Left ventricle myocardium superior (tissue), 1 donor: ENCODE measurements around the gene PLD3. TPM values are rescaled to one million over a fixed set of nuclear protein-coding genes. Genes with fewer than 3 reads are reported as not detected.
A peak's percentile ranks its signal among the peaks of the same experiment; 100 is the strongest.
"Not testable (repeated sequence)": the region's sequence is repeated elsewhere in the genome, so short reads cannot be mapped to it uniquely, and the experiment has no call there.

Experiments used
- ATAC-seq: fragments of 200-7000 bp; cut with Tn5 transposase; one replicate; pipeline ENCODE4 v1.9.1; 2020; ENCODE audit warnings: mild to moderate bottlenecking, moderate library complexity
- DNase-seq: peaks from one replicate; pipeline ENCODE4 v3.0.0-alpha.2; 2020
- intact Hi-C: fragments of 100-400 bp; cut with micrococcal nuclease; formaldehyde crosslinking; loops from one replicate; pipeline ENCODE4 v1.11.0; 2022
- total RNA-seq: library from RNA; stranded (reverse); fragmentation: NEBNext Ultra II Directional; extraction: Animal tissue kit (Norgen Biotek cat#: 25700); gene quantifications from one replicate; pipeline ENCODE4 v1.2.1, GENCODE V29; 2021
- donor health status: DM: no; HTN: yes; CAD: no; lungs with severe emphysema.

The PLD3 gene
- total RNA-seq, 1 donor from 2014 or later = 161 TPM

DNA sequence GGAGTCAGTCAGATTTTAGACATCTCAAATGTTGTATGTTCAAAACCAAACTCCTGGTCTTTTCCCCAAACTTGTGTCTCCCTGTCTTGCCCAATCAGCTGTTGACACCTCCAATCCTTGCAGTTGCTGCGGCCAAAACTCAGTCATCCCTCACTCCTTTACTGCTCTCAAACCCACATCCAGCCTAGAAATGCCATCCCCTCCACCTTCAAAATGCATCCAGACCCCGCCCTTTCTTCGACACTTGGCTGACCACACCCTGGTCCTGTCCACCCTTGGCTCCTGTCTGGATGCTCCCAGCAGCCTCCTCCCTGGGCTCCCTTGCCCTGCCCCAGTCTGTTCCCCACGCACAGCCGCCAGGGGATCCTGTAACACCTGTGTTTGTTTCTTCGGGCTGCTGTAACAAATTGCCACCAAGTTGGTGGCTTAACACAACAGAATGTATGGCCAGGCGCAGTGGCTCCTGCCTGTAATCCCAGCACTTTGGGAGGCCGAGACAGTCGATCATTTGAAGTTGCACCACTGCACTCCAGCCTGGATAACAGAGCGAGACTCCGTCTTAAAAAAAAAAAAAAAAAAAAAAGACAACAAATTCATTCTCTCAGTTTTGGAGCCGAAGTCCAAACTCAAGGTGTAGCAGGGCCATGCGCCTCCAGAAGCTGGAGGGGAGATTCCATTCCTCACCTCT is 11.7 kb downstream of the PLD3 start:
- DNase-seq = no peak
- ATAC-seq = no peak
- intact Hi-C loops = no loop called here

DNA sequence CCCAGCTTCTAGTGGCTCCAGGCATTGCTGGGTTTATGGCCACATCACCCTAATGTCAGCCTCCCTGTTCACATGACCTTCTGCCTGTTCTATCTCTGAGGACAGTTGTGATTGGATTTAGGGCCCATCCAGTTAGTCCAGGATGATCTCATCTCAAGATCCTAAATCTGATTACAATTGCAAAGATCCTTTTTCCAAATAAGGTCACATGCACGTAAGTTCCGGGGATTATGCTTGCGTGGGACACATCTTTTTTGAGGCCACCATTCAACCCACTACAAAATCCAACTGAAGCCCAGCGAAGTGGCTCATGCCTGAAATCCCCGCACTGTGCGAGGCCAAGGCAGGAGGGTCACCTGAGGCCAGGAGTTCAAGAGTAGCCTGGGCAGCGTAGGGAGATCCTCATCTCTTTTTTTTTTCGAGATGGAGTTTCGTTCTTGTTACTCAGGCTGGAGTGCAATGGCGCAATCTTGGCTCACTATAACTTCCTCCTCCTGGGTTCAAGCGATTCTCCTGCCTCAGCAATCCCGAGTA is 12.3 kb downstream of the PLD3 start:
- intact Hi-C loops = no loop called here
- ATAC-seq (peak; percentile 26), DNase-seq (no peak)

DNA sequence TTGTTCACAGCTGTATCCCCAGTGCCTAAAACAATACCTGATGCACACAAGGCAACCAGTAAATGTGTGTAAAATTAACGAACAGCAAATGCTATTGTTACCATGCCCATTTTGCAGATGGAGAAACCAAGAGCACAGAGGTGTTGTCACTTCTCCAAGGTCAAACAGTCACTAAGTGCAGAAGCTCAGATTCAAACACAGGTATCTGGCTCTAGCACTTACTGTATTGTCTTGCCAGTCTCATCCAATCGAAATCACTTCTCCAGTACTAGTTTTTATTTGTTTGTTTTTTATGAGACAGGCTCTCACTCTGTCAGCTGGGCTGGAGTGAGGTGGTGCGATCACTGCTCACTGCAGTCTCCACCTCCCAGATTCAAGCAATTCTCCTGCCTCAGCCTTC is 13.7 kb downstream of the PLD3 start:
- ATAC-seq (no peak), DNase-seq (no peak)
- intact Hi-C loops = no loop called here

DNA sequence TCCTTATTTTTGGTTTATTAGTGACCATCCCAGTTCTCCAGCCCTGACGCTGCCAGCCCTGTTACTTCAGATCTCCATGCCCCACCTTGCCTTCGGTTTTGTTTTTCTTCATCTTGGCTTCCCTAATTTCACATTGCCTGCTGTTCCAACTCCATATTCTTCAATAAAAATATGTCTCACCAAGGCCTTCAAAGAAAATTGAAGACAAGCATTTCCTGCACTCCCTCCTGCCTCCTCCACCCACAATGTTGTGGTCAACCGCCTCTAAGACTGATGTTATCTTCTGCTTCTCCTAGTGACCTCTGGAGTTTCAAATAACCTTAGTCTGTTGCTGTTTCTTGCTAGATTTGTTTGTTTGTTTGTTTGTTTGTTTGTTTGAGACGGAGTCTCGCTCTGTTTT is 14.6 kb downstream of the PLD3 start:
- DNase-seq = no peak
- intact Hi-C loops = no loop called here
- no peak for ATAC-seq

DNA sequence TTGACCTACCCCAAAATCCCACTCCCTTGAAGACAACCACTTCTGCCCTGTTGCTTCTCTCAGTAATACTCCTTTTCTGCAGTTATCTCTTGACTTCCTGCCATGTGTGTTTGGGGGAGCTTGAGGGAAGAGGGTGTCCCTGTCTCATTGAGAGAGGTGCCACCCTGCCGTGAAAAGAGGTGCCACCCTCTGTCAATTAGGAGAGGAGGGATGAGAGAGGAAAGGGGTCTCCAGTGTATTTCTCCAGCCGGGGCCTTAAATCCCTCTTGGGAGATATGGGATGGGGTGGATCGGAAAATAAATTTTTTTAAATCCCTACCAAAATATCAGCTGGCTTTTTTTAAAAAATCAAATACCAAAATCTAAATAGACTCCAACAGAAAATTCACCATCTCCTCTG is 16.5 kb downstream of the PLD3 start:
- no peak for ATAC-seq
- intact Hi-C loops = no loop called here

DNA sequence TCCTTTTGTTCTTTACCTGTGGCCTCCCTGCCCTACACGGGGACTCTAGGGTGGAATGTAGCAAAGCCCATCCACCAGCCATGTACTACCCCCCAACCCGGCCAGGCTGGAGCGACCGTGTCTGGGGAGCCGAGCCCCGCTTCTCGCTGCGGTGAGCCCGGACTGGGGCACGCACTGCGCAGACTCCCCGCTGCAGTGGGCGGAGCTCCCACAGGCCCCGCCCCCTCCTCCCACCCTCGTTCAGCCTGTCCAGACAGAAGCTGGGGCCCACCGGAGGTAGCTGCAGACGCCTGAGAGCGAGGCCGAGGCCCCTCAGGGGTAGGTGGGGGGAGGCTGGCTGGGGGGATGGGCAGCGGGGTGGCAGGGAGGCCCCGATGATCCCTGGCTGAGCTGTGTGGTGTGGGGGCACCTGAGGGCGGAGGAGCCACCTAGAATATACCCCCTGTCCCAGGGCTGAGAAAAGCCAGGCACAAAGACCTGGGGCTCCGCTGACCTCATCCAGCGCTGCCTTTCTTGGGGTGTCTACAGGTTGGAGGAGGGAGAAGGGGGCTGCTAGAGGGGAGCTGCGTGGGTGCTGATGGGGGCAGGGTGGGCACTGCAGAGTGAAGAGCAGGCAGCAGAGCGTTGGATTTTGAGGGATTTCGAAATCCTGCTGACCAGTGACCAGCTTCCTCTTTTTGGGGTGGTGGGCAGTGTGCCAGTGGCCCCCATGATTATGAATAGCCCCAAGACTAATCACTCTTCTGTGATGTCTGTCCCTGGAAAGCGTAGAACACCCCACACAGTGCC is 17.3 kb downstream of the PLD3 start:
- intact Hi-C loops = no loop called here
- peak; percentile 80 for ATAC-seq
- DNase-seq = peak; percentile 79

More for the DNA sequence above, 16.5 kb downstream of the PLD3 start:
- DNase-seq = no peak

DNA sequence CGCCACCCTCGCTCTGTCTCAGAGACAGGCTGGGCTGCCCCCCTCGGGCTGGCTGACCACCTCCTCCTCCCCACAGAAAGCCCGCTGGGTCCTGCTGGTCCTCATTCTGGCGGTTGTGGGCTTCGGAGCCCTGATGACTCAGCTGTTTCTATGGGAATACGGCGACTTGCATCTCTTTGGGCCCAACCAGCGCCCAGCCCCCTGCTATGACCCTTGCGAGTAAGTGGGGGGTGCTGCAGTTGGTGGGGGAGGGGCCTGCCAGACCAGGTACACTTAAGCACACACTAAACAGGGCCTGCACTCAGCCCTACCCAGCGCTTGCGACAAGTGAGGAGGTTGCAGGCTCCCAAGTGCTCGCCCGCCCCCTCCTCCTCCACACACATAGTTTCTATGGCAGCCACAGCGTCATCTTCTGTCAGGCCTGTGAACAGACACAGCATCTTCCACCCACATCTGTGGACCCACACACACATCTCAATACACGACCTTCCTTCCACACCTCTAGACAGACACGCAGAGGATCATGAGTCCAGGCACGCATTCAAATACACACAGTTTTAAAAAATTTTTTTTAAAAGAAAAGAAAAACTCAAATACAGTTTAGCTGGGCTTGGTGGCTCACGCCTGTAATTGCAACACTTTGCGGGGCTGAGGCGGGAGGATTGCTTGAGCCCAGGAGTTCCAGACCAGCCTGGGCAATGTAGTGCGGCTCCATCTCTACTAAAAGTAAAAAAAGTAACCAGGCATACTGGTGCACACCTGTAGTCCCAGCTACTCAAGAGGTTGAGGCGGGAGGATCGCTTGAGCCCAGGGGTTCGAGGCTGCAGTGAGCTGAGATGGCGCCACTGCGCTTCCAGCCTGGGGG is 18.4 kb downstream of the PLD3 start:
- intact Hi-C loops = no loop called here
- ATAC-seq (no peak), DNase-seq (no peak)

DNA sequence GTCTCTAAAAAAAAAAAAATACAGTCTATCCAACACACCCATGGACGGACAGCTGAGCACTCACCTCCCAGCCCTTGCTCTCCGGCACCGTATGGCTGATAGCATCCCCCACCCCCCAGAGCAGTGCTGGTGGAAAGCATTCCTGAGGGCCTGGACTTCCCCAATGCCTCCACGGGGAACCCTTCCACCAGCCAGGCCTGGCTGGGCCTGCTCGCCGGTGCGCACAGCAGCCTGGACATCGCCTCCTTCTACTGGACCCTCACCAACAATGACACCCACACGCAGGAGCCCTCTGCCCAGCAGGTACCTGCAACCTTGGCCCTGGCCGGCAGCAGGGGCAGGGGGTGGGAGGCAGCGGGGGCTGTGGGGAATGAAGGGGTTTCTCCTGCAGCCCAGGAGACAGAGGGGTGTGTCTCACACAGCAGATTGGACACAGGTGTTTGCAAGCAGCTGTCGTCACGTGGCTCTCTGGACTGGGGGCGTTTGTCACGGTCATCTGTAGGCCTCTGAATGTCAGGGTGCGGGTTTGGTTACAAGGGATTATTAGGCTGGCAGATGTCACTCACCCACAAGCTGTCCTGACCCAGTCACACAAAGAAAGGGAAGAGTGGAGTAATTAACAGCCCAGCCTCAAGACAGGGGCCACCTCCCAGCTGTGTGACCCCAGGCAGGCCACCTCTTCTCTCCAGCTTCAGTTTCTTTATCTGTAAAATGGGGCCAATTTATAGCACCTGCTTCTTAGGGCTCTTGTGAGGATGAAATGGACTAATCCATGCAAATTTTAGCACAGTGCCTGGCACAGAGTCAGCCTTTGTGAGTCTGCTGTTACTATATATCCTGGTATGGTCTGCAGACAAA is 19.3 kb downstream of the PLD3 start:
- no peak for ATAC-seq
- intact Hi-C loops = no loop called here

DNA sequence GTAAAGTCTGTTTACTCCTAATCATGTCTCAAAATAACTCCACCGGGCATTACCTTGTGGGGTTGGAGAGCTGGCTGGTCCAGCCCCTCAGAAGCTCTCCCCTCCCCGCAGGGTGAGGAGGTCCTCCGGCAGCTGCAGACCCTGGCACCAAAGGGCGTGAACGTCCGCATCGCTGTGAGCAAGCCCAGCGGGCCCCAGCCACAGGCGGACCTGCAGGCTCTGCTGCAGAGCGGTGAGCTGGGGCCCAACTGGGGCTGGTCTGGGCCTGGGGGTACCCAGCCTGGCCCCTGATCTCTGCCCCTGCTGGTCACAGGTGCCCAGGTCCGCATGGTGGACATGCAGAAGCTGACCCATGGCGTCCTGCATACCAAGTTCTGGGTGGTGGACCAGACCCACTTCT is 21.3 kb downstream of the PLD3 start:
- ATAC-seq = no peak

More for the DNA sequence above, 19.3 kb downstream of the PLD3 start:
- DNase-seq = no peak

DNA sequence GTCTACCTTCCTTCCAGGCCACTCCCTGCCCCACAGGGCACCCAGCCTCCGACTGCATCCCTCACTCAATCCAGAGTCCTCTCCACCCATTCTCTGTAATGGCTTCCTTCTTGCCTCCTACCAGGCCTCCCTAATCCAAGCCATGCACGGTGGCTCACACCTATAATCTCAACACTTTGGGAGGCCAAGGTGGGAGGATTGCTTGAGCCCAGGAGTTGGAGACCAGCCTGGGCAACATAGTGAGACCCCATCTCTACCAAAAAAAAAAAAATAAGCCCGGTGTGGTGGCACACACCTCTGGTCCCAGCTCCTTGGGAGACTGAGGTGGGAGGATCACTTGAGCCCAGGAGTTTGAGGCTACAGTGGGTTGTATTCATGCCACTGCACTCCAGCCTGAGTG is 21.8 kb downstream of the PLD3 start:
- DNase-seq, intact Hi-C loops, ATAC-seq: not testable (repeated sequence)

More for the DNA sequence above, 21.3 kb downstream of the PLD3 start:
- DNase-seq = no peak
- intact Hi-C loops = no loop called here

DNA sequence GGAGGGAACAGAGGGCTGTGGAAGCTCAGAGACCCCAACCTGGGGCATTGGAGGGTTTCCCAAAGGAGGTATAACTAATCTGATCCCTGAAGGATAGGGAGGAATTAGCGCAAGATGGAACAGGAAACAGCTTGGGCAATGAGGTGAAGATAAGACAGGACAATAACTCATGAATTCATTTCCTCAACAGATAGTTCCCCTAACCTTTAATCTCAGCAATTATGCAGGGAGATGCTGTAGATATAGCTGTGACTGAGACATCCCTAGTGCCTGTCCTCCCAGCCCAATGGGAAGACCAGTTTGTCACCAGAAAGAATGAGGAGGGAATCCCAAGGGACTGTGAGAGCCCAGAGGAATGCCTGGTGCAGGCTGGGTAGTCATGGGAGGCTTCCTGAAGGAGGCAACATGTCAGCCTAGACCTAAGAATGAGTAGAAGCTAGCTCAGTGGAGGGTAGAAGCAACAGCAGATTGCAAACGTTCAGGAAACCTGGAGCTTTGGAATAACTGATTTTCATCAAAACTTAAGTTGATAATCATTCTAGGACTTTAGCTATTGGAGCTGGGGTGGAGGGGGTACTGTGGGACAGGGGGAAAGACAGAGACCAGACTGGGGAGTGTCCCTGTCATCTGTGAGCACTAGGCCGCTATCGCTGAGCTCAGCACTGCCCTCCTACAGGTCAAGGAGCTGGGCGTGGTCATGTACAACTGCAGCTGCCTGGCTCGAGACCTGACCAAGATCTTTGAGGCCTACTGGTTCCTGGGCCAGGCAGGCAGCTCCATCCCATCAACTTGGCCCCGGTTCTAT is 22.7 kb downstream of the PLD3 start:
- no peak for ATAC-seq
- intact Hi-C loops = no loop called here
- DNase-seq = no peak

DNA sequence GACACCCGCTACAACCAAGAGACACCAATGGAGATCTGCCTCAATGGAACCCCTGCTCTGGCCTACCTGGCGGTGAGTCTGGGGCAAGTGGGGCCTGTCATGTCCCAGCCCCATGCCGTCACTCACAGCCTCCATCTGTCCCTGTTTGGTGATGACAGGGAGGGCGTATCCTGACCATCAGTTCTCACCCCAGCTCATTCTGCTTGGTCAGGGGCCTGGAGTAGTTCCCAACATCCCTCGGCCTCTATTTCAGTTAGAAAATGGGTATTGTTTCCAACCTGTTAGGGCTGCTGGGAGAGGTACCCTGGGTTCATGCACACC is 23.3 kb downstream of the PLD3 start:
- no peak for DNase-seq
- no peak for ATAC-seq
- intact Hi-C loops = no loop called here

DNA sequence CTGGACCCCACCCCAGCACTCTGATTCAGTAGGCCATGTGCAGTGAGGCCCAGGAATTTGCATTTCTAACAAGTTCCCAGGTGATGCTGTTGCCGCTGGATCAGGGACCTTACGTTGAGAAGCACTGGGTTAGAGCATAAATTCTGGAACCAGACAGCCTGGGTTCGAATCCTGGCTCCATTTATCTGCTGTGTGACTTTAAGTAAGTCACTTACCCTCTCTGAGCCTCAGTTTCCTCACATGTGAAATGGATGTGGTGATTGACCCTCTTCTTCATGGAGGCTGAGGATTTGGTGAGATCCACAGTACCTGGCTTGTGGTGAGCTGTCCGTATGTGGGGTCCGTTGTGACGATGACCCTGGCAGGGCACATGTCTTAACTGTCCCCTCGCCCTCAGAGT is 25.6 kb downstream of the PLD3 start:
- intact Hi-C loops = no loop called here
- DNase-seq (no peak), ATAC-seq (no peak)

DNA sequence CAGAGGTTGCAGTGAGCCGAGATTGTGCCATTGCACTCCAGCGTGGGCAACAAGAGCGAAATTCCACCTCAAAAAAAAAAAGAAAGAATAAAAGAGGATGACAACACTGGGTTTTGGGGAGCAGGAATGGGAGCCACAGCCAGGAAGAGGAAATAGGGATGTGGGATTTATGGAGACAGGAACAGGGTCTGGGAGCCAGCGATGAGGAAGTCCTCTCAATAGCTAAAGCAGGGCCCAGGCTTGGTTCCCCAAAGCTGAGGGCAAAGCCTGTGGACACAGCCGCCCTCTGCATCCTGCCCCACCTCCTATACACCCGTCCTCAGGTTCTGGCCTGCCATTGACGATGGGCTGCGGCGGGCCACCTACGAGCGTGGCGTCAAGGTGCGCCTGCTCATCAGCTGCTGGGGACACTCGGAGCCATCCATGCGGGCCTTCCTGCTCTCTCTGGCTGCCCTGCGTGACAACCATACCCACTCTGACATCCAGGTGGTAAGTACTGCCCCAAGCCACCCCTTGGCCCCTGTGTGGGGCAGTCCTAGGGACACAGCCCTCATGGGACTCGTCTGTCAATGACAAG is 27.9 kb downstream of the PLD3 start:
- no peak for DNase-seq
- ATAC-seq = no peak

DNA sequence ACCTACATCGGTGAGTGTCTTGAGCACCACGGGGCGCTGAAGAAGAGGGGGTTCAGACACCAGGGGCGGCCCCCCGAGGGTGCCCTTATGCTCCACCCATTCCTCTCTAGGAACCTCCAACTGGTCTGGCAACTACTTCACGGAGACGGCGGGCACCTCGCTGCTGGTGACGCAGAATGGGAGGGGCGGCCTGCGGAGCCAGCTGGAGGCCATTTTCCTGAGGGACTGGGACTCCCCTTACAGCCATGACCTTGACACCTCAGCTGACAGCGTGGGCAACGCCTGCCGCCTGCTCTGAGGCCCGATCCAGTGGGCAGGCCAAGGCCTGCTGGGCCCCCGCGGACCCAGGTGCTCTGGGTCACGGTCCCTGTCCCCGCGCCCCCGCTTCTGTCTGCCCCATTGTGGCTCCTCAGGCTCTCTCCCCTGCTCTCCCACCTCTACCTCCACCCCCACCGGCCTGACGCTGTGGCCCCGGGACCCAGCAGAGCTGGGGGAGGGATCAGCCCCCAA is 29.4 kb downstream of the PLD3 start:
- DNase-seq = no peak
- intact Hi-C loops = no loop called here
- no peak for ATAC-seq

More for the DNA sequence above, 27.9 kb downstream of the PLD3 start:
- intact Hi-C loops = no loop called here

DNA sequence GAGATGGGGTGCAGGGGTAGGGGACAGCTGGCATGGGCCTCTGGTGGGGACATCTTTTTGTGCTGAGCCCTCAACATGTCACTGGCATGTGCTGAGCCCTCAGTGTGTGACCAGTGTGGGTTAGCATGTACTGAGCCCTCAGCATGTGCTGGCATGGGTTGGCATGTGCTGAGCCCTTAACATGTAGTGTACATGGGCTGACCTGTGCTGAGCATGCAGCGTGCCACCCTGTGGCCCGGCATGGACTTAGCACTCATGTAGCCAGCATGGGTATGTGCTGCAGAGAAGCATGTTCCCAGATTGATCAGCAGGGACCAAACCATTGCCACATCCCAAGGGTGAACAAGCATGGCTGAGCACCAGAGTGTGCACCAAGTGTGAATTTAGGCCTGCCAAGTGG is 30.0 kb downstream of the PLD3 start:
- no peak for DNase-seq
- intact Hi-C loops = no loop called here
- no peak for ATAC-seq

DNA sequence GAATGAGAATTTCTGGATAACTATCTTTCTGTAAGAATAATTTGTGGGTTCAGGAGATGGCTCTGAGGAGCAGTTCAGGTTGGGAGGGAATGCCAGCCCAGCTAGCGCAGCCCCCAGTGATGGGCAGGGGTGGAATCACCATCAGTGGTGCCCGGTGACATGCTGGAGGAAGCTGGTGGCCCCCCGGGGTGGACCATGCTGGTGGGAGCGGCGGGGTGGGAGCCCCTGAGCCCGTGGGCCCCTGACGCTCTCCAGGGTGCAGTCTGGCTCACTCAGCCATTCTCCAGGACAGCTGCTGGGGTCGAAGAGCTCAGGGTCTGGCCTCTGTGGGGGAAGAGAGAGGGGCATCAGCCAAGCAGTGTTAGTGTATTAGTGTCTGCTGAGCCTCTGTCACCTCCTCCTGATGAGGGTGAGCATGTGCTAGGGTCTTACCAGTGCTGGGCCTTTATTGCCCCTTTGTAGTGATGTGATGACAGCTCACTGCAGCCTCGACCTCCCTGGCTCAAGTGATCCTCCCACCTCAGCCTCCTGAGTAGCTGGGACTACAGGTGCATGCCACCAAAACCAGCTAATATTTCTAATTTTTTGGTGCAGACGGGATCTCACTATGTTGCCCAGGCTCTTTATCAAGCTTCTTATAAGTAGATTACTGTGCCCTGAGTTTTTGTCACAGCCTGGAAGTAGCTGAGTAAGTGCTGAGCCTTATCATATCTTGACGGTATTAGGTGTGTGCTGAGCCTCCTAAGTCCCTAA is 31.1 kb downstream of the PLD3 start:
- DNase-seq (no peak), ATAC-seq (no peak)
- intact Hi-C loops = no loop called here
